SK-N-MC (cell line): ENCODE results near the gene MPND.
A peak's percentile ranks its signal among the peaks of the same experiment; 100 is the strongest.

Source experiments
- DNase-seq: peaks from one replicate; pipeline ENCODE4 v3.0.0-alpha.2; 2011; ENCODE audit warnings: low read depth, low spot score
- H3K27ac ChIP-seq: fragments of 200-600 bp; sonication (generic); 2 replicates; pipeline ENCODE4 v1.5.1; 2016; ENCODE audit warnings: mixed run types
- H3K36me3 ChIP-seq: fragments of 200-600 bp; sonication (generic); 2 replicates; pipeline ENCODE4 v1.6.1; 2017; ENCODE audit warnings: antibody characterized with exemption, low read length, mixed read lengths; ENCODE audit not compliant: insufficient read depth
- H3K4me3 ChIP-seq: fragments of 200-600 bp; sonication (generic); 2 replicates; pipeline ENCODE4 v1.5.1; 2016
- H3K9ac ChIP-seq: fragments of 200-600 bp; sonication (generic); 2 replicates; pipeline ENCODE4 v1.8.0; 2017; ENCODE audit warnings: mixed run types, mixed read lengths; ENCODE audit not compliant: insufficient read length
- H3K9me3 ChIP-seq: fragments of 200-600 bp; sonication (generic); 2 replicates; pipeline ENCODE4 v1.6.1; 2017; ENCODE audit warnings: low read depth, mild to moderate bottlenecking, antibody characterized with exemption, low read length, moderate library complexity, mixed read lengths
- EZH2 ChIP-seq: fragments of 200-600 bp; sonication (generic); IDR thresholded peaks from one replicate; pipeline ENCODE4 v1.6.1; 2017; ENCODE audit warnings: antibody characterized with exemption
- FOXP2 ChIP-seq: optimal IDR thresholded peaks from 2 replicates; pipeline ENCODE3; 2011; ENCODE audit warnings: mild to moderate bottlenecking, moderate library complexity; ENCODE audit not compliant: insufficient read depth; ENCODE audit errors: extremely low read length, control extremely low read depth
- POLR2AphosphoS5 ChIP-seq: IDR thresholded peaks from 2 replicates; pipeline ENCODE4 v1.6.1; 2012; ENCODE audit warnings: mild to moderate bottlenecking, low read depth, low read length, borderline replicate concordance

Gene MPND

DNA sequence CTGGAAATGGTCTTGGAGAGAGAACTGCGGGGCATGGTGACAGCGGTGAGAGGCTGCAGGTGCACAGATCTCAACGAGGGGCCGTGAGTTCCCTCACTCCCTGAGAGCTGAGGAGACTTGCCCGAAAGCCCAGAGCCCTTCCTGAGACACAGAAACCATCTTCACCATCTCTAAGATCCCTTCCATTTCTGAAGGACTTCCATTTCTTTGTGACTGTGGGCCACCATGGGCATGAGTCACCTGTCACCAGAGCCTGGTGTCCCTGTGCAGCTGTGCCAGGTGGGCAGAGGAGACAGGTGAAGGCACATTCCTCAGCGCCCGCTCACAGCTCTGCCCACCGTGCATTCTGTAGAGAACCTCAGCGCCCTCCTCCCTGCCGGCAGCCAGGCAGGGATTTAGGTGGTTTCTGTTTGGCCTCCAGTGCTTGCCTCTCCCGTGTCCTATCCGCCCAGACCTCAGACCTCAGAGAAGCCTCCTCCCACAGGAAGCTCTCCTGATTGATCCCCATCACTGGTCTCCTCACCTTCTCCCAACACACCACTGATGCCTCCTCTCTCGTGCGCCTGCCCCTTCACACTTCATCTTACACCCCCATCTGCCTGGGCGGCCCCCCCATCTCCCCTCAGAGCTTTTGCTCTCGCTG lies 32.8 kb downstream of the MPND start:
- Histone ChIP-seq H3K9me3 (no peaks in the 10 kb centered on the region), H3K9ac (no peak overlapping the region), H3K27ac (peak overlapping the region; percentile 51), H3K4me3 (peak overlapping the region; percentile 44), H3K36me3 (no peaks in the 10 kb centered on the region)
- no peak for DNase-seq
- no peak for TF ChIP-seq POLR2AphosphoS5
- no peak for TF ChIP-seq FOXP2
- TF ChIP-seq EZH2, result no peak

DNA sequence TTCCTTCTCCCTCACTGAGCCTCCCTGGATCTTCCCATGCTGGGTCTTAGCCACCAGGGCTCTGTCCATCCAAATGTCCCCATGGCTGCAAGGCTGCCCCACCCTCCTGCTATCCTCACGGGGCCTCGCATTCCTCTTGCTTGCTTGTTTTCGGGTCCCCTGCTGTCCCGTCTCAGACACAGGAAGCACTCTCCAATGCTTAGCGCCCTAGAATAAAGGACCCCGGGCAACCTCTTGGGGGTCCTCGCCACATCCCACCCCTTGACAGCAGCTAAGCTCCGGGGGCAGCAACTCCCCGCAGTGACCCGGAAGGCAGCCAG lies 33.3 kb downstream of the MPND start:
- no peak overlapping the region for H3K4me3 ChIP-seq
- TF ChIP-seq EZH2 (no peak), POLR2AphosphoS5 (no peak), FOXP2 (no peak)

DNA sequence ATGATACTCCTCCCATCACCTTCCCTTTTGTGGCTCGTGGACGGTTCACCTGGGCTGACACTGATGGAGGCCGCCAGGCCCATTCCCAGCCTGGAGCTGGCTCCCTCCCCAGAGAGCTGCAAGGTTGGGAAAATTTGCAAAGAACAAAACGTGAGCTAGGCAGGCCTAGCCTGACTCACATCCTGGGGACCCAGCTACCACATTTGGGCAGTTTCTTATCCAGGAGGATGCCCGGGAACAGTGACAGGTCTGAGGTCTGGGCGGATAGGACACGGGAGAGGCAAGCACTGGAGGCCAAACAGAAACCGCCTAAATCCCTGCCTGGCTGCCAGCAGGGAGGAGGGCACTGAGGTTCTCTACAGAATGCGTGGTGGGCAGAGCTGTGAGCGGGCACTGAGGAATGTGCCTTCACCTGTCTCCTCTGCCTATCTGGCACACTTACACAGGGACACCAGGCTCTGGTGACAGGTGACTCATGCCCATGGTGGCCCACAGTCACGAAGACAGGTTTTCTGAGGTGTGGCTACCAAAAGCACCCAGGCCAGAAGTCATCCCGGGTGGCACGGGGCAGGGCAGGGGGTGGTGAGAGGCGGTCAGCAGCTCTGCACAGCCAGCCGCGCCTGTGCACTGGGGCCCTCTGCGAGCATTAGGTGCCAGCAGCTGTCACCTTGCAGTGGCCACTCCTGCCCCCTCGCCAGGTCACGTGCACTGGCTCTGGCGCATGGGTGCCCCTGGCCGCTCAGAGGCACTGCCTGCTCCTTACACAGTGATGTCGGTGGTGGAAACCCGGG lies 33.8 kb downstream of the MPND start:
- no peak for DNase-seq
- no peaks in the 10 kb centered on the region for H3K36me3 ChIP-seq
- H3K9me3 ChIP-seq, result no peaks in the 10 kb centered on the region
- H3K9ac ChIP-seq, result no peak overlapping the region
- no peak for TF ChIP-seq POLR2AphosphoS5
- no peak for TF ChIP-seq FOXP2
- no peak for TF ChIP-seq EZH2
- no peak overlapping the region for H3K4me3 ChIP-seq
- H3K27ac ChIP-seq, result no peak overlapping the region

More for the DNA sequence above, 33.3 kb downstream of the MPND start:
- no peak overlapping the region for H3K27ac ChIP-seq
- no peaks in the 10 kb centered on the region for H3K36me3 ChIP-seq
- H3K9me3 ChIP-seq, result no peaks in the 10 kb centered on the region
- DNase-seq, result no peak
- no peak overlapping the region for H3K9ac ChIP-seq

DNA sequence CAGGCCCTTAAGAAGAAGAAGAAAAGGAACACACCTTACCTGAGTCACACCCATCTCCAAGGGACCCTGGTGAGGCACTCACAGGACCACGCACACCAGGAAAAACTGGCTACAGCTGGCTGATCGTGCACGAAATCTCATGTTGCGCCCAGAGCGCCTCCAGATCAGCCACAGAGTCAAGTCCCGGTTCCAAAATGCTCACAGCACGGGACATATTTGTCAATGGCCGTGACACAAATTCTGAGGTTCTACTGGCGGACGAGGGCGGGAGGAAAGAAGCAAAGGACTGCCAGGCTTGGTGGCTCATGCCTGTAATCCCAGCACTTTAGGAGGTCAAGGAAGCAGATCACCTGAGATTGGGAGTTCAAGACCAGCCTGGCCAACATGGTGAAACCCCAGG lies 35.5 kb downstream of the MPND start:
- TF ChIP-seq POLR2AphosphoS5 (no peak), FOXP2 (no peak), EZH2 (no peak)
- Histone ChIP-seq H3K9ac (no peak overlapping the region), H3K9me3 (no peaks in the 10 kb centered on the region), H3K27ac (no peak overlapping the region), H3K4me3 (no peak overlapping the region), H3K36me3 (no peaks in the 10 kb centered on the region)
- DNase-seq, result no peak

DNA sequence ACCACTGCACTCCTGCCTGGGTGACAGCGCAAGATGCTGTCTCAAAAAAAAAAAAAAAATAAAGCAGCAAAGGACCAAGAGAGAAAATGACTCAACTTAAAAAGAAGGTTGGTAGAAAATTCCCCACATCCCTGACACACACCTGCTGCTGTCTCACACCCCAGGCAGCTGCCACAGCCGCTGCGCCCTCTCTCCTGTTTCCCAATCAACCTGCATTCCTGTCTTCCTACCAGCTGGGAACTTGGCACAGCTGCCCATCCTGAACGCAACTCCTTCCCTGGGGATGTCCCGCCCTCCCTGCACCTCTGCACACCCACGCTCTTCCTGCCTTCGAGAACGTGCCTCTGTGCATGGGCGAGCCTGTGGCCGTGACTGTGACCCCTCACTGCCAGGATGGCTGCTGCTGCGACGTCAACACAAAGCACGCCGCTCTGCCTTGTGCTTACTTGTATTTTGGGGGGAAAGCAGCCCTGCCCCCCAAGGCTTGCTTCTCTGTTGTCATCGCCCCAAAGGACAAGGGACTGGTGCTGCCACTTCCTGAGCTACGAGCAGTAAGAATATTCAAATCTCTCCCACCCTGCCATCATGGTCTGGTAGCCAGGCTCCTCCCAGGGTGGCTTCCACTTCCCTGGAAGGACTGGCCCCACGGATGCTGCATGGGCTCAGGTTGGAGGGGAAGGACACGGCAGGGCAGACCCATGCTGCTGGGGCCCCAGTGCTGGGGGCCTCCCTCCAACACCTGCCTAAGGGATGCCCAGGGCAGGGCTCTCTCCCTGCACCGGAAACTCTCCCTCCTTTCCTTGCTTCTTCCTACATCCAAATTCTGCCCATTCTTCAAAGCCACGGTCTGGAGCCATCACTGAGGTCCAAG lies 36.3 kb downstream of the MPND start:
- DNase-seq, result no peak
- H3K9ac ChIP-seq, result no peak overlapping the region
- TF ChIP-seq FOXP2, result no peak
- TF ChIP-seq EZH2, result no peak
- no peak for TF ChIP-seq POLR2AphosphoS5
- no peak overlapping the region for H3K4me3 ChIP-seq
- H3K9me3 ChIP-seq, result no peaks in the 10 kb centered on the region
- H3K36me3 ChIP-seq, result no peaks in the 10 kb centered on the region
- no peak overlapping the region for H3K27ac ChIP-seq

DNA sequence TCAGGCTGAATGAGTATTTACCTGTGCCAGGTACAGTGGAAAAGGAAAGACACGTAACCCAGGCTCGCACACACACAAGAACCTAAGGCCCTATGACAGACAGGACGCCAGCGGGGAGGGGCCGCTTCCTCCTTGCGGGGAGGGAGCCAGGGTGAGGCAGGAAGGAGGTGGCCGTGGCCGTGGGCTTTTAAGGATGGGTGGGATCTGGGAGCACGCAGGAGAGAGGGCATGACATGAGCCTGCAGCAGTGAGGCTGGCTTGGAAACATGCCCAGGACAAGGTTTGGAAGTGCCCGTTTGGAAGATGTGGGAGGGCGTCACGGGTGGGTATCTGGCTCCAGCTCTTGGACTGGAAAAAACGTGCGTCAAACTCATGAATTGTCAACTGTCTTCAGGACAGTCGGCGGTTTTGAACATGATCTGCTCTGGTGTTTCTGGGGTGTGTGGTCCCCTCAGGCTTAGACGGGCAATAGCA lies 36.9 kb downstream of the MPND start:
- no peak overlapping the region for H3K4me3 ChIP-seq
- no peak for TF ChIP-seq EZH2
- no peak for TF ChIP-seq POLR2AphosphoS5
- TF ChIP-seq FOXP2, result no peak
- H3K36me3 ChIP-seq, result no peaks in the 10 kb centered on the region
- H3K9me3 ChIP-seq, result no peaks in the 10 kb centered on the region
- H3K27ac ChIP-seq, result no peak overlapping the region
- no peak for DNase-seq
- H3K9ac ChIP-seq, result no peak overlapping the region

DNA sequence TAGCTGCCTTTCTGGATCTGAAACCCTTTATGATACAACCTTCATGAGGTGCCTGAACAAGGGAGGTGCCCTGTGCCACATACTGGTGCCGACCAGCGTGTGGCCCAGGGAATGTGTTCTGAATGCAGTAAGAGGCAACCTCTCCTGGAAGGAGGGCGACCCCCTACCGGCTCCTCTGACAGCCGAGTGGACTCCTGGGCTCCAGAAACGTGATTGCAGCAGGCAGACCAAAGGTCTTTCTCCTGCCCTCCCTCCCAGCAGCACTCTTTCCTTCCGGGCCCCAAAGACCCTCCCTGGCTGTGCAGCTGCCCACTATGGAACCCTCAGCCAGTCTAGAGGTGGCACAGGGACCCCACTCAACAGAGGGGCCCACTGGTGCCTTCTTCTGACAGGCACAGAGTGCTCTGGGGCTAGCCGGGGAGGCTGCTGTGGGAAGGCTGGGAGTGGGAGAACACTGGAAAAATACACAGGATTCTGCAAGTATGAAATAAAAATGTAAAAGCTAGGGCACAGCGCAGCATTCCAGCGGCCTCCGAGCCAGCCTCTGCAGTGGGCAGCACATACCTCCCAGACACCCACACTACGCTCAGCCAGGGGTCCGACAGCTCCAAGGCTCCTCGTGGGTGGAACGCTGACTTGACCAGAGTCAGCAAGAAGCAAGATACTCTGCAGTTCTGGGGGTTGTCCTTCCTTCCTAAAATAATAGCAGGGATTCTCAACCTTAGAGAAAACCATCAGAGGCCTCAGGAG lies 42.1 kb downstream of the MPND start:
- Histone ChIP-seq H3K27ac (no peak overlapping the region), H3K9me3 (no peaks in the 10 kb centered on the region), H3K9ac (no peak overlapping the region), H3K36me3 (0 out of 2 replicates have a peak, but pooled peaks cover 3% of the 10 kb centered on the region), H3K4me3 (no peak overlapping the region)
- DNase-seq, result no peak
- TF ChIP-seq POLR2AphosphoS5 (no peak), EZH2 (no peak)

DNA sequence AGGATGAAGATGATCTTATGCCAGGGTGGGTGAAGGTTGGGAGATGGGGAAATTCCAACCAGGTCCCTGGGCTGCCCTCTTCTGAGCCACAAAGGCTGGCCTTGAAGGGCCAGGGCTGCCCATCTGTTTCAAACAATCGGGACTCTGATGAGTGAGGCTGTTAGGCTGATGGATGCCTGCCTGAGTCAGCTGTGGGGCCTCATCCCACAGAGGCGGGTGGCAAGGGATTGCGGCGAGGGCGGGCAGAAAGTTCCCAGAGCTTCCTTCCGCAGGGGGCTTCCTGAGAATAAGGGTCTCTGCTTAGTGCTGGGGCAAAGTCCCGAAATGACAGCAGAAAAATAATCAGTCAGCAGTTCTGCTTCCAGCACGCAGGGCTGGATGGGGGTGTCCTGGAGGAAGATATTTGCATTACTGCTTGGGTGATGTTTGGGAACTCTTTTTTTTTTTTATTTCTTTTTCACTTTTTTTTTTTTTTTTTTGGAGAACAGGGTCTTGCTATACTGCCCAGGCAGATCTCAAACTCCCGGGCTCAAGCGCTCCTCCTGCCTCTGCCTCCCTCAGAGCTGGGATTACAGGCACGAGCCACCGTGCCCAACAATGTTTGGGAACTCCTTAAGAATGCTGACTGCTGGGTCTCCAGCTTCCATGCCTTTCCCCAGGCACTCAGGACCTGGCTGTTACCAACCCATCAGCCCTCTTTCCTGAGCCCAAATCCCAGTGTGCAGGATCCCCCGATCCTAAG lies 42.9 kb downstream of the MPND start:
- no peak for DNase-seq
- no peaks in the 10 kb centered on the region for H3K9me3 ChIP-seq
- no peak overlapping the region for H3K27ac ChIP-seq
- no peak overlapping the region for H3K9ac ChIP-seq
- 0 out of 2 replicates have a peak, but pooled peaks cover 3% of the 10 kb centered on the region for H3K36me3 ChIP-seq
- TF ChIP-seq POLR2AphosphoS5 (no peak), EZH2 (no peak), FOXP2 (no peak)
- no peak overlapping the region for H3K4me3 ChIP-seq
